Stimulated activated CD8-positive, alpha-beta memory T cell treated with anti-CD3 and anti-CD28 coated beads, Interleukin-7, amount 100 ng/mL, for 48 hours (primary cell): Measurements from ENCODE around the gene ATP10A.

ENCODE experiments used
- DNase-seq, 2 donors: peaks; one replicate each; pipeline ENCODE4 v3.0.0-alpha.2; 2020; ENCODE audit warnings: low read depth in 1 of 2; ENCODE audit errors: extremely low read depth in 1 of 2

ATP10A gene

DNA sequence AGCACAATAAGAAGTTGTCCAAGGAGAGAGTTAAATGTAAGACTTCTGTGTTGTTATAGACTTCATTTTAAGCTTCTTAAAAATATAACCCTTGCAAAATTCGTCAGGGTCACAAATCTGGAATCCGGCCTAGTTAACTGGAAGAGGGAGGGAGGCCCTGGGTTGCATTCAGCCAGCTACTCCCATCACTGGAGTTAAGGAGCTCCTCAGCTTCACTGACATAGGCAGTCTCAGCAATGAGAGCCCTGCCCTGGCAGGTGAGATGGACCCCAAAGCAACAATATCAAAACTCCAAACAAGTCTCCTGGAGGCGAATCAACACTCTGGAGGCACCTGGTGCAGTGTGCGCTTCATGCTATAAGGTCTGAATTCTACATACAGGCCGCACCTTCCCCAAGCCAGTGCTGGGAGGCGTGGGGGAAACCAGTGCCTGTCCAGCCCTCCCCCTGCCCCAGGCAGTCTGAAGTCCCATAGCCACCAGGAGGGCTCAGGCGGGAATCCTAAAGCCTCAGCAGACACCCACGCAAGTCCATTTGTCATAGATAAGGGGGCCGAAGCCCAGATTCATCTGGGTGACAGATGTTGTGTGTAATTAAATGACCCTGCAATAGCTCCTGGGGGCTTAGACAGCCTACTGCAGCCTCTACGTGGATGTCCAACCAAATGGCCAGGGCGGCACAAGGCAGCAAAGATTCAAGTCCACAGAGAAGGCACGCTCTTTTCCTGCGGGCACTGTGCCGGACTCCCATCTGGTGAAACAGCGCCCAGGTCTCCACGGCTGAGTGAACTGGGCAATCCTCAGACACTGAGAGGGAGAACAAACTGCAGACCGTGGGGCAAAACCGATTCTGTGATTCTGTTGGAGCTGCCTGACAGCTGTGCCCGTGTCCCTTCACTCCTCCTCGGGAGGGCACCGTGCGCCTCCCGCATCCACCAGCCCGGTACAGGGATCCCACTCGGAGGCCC is 64.9 kb downstream of the ATP10A start:
- no peak for DNase-seq

DNA sequence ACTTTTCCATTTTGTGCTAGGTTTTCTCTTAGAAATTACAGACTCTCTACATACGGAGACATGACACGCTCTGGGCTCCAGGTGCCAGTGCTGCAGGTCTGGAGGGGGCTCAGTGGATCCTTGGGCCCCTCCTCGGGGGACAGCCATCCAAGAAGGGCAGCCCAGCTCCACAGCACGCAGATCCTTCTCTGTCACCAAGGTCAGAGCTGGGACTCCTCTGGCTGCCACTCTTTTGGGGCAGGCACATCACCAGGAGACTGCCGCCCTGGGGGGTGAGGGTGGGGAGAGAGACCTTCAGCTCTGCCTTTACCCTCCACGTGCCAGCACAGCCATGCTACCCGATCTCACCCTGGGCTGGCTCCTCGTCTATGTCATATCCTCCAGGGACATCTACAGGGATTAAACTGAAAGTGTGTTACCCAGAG is 65.6 kb downstream of the ATP10A start:
- no peak for DNase-seq

DNA sequence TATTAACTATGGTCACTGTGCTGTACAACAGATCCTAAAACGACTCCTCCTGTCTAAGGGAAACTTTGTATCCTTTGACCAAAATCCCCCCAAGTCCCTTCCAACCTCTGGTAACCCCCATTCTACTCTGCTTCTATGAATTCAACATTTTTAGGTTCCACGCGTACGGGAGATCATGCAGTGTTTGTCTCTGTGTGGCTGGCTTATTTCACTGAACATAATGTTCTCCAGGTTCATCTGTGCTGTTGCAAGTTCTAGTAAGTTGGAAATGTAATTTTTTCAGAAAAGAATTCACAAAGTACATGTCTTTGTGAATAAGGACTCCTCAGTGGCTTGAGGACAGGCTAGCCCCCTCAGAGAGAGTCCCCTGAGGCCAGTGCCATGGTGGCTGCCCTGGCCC is 66.1 kb downstream of the ATP10A start:
- no peak for DNase-seq

DNA sequence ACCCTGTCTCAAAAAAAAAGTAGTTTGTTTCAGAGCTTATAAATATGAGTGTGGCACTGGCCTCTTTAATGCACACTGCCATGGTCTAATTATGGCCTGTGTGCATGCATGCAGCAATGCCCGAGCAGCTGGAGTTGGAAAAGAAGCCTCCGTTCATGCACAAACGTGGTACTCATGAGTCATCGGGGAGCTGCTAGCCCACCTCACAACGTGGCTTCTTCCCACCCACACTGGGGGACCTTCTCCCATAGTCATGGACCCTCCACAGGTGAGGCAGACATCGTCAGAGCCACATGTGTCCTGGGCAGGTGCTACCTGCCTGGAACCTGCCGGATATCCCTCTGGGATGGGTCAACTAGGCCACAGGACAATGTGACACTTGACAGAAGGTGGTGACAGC is 66.7 kb downstream of the ATP10A start:
- DNase-seq = no peak

DNA sequence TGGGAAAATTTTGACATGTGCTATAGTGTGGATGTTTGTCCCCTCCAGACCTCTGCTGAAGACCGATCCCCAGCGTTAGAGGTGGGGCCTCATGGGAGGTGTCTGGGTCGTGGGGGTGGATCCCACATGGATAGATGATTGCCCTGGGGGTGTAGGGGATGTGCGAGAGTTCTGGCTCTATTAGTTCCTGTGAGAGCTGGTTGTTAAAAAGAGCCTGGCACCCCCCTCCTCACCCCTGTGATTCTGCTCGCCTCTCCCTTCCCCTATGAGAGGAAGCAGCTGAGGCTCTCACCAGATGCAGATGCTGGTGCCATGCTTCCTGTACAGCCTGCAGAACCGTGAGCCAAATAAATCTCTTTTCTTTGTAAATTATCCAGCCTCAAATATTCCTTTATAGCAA is 67.4 kb downstream of the ATP10A start:
- DNase-seq = no peak

DNA sequence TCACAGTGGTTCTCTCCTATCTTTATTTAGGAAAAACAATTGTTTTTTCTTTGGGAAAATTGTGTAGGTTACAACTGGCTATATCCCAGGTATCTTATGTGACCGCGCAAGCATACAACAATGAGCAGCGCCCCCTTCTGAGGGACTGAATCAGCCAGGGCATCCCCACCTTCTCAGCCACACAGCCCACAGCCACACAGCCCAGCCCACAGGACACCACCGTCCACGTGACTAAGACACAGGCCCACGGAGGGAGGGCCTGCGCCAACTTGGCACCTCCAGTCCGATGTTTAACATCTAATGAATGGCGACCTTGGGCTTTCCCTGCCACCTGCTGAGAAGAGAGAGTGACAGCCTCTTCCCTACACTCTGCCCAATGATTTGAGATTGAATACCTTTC is 68.1 kb downstream of the ATP10A start:
- DNase-seq = no peak

GRCh38 chr15:25793354-25794050 is 69.6 kb downstream of the ATP10A start:
- DNase-seq = no peak

- no peak for DNase-seq
Observed at GRCh38 chr15:25792128-25792527, 71.0 kb downstream of the ATP10A start.

DNA sequence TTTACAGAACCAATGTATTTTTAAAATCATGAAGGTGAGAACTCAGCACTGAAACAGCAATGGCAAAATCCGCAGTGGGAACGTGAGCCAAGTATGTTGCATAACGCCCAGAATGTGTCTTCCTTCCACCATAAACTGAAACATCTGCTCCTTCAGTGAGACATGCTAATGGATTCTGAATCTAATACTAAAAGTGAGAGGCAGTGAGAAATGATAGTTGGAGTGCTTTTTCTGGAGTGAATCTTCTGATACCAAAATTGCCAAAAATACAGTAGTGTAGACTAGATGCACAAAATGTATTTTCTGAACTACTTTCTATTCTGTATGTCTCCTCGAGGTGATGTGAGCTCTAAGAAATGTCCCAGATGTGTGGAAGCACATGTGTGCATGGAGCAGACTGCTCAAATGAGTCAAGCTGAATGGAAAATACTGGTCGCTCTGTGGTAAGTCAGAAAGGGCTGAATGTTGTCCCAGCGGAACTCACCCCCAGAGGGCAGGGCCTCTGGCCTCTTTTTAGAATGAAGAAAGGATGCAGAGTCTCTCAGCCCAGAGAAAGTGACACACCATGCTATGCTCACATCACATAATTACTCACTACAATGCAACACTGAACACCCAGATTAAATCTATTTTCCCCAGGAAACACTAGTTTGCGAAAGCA is 73.0 kb downstream of the ATP10A start:
- DNase-seq = peak; percentile 33 to 56

DNA sequence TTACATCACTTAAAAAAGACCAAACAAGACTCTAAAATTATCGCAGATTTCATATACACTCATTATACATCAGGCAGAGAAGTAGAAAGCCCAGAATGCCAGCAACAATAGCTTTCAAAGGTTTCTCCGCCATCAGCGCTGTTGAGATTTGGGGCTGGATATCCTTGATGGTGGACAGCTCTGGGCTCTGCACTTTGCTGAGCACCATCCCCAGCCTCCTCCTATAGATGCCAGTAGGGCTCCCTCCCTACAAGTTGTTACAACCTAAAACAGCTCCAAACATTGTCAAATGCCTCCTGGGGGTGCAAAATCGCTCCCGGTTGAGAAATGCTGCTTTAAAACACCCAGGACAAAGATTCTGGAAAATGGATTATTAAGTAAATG is 73.5 kb downstream of the ATP10A start:
- no peak for DNase-seq

DNA sequence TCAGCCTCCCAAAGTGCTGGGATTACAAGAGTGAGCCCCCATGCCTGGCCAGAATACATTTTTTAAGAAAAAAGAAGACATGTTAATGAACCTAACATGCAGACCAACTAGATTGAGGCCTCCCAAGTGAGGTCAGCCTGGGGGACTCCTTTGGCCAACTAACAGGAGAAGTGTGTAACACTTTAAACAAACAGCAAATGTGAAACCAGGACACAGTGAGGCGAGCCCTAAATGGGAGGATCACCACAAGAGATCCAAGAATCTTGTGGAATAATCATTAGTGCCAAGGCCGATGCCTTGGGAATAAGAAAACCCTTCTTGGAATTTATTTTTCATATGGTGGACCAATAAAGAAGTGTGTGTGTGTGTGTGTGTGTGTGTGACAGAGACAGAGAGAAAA is 73.9 kb downstream of the ATP10A start:
- no peak for DNase-seq

- no peak for DNase-seq
Observed at GRCh38 chr15:25787855-25788520, 75.1 kb downstream of the ATP10A start.

GRCh38 chr15:25787381-25787780 is 75.7 kb downstream of the ATP10A start:
- DNase-seq = no peak

DNA sequence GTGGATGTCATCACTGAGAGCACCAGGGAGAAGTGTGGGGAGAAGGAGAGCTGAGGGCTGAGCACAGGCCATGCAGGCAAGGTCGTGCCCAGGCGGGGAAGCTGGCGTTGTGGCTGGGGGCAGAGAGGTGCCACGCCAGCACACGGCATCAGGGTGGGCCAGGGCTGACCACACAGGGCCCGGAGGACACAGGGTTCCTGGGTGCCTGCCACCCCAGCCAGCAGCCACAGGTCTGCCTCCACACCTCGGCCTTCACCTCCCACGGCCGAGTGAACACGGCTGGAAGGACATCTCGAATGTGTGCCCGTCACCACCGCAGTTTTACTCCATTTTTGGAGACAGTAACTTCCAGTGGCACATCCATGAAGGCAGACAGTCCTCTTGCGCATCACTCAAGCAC is 77.1 kb downstream of the ATP10A start:
- no peak for DNase-seq

- DNase-seq = no peak
Observed at GRCh38 chr15:25785641-25786025, 77.5 kb downstream of the ATP10A start.

DNA sequence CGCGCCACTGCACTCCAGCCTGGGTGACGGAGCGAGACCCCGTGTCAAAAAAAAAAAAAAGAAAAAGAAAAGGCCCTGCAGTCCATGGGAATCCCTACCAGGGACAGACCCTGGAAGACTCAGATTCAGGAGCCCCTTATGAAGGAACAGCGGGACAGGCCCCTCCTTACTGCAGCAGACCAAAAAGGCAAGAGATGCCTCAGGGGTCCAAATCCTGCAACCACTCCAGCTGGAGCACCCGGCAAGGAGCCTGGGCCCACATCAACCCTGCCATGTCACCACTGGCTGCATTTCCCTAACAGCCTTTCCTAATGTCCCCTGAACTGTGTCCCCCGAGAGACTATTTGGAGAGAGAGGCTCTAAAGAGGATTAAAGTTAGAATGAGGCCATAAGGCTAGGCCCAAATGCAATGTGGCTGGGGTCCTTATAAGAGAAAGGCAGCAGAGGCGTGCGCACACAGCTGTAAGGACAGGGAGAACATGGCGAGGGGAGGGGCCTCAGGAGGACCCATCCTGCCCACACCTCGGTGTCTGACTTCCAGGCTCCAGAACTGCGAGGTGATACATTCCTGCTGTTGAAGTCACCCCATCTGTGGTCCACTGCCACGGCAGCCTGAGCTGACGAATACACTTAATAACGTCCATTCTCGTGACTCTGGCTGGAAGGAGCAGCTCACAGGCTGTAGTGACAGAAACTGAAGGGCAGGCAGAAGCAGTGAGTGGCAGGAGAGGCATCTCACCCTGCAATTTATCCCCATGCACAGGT is 78.1 kb downstream of the ATP10A start:
- DNase-seq = no peak

DNA sequence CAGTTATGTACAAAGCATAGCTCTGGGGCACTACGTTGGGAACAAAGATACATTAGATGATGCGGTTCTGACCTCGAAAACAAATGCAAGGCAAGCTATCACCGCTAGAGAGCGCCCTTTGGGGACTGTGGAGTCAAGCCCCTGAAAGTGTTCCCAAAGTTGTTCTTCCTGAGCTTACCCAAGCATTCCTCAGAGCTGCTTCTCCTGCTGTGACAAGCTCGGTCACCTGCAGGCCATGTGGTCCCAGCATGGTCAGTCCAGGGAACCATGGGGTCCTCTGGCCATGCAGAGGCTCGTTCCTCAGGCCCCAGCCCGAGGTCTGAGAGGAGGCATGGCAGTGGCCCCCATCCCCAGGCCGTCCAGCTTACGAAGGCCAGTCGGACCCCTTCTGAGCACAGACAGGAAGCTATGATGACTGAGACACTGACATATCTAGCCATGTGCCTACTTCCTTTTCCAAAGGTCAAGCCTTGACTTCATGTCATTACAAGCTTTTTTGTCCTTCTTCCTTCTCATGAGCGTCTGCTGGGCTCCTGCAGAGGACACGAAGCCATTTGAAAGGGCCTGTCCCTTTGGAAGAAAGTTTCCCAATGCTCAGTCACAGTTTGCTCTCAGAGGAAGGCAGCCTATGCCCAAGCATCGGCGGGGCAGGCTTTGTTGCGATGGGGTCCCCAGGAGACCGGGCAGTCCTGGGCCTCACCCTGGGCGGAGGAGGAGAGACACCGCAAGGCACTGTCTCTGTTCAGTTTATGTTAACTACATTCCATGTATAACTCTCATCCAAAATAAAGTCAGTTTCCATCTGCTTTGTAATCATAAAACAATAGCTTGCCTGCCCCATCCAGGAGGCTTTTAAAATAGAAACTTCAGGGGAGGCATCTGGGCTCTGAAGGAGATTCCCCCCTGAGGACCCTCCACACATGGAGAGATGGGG is 79.3 kb downstream of the ATP10A start:
- no peak for DNase-seq

DNA sequence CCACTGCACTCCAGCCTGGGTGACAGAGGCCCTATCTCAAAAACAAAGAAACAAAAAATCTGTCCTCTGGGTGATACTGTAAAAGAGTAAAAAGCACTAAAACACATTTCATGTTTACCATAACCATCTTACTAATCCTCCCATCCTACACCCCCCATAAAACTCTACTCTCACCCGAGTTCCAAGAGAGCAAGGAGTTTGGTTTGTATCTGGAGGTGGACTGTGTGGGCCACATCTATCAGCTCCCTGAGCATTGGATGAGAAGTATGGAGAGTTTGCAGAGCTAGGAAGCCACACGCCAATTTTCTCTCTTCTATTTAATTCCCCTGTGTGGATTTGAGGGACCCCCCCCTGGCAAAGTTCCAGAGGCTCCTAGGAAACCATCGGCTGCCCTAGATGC is 80.0 kb downstream of the ATP10A start:
- no peak for DNase-seq
